ENCODE results near the gene CCDC15.

GRCh38 chr11:125074511-125075241 is 120.7 kb downstream of the CCDC15 start:
- no peak for TF ChIP-seq POLR2A (IDR thresholded peaks at IDR 0.05; ENCODE audit: low read depth, low read length)
- no peak for TF ChIP-seq TAF1 (IDR thresholded peaks at IDR 0.05; ENCODE audit: low read depth, low read length)
- TF ChIP-seq POLR2AphosphoS5 (IDR thresholded peaks at IDR 0.05; ENCODE audit: low read depth, low read length), result no peak
- TF ChIP-seq SPI1 (IDR thresholded peaks at IDR 0.05; ENCODE audit: low read depth, low read length), result no peak
- TF ChIP-seq PAX5 (IDR thresholded peaks at IDR 0.05; ENCODE audit: insufficient read depth, low read length, severe bottlenecking), result no peak

Data from GM12891 (cell line).